ENCODE results near the gene PDZRN4.

DNA sequence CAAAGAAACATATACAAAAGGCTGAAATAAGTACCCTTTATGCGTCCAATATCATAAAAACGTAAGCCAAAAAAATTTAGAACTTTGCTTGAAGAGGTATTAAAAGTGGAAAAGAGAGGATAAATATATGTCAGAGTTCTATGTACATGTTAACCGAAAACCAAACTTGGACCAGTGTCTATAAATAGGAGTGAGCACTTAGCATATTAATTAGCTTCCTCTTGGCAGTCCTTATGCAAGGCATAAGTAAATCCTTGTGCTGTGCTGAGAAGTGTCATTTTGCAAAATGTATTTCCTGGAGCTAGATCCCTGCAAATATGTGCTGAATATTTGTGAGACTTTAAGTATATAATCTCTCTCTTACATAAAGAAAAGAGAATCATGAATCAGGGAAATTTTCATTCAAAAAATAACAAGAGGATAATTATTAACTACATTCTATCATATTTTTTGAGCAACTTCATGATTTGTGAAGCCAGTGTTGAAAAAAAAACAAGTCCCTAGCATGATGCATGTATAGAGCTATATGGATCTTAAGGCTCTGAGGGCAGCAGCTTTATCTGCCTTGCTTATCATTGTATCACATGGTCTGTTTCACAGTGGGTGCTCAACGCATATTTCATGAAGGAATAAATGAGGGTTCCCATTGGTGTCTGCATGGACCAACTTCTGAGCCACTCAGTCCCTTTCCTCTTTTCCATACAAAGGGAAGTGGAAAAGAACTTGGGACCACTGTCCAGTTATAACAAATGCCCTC, 326.1 kb downstream of the PDZRN4 start:
- TF ChIP-seq TAF1 (IDR thresholded peaks at IDR 0.05; ENCODE audit: borderline replicate concordance, insufficient read depth, low read length) (no peak), REST (IDR thresholded peaks at IDR 0.05; ENCODE audit: insufficient read depth in 1 of 2, low read depth in 2 of 2, low read length in 2 of 2) (no peak)

Data from PFSK-1 (cell line).